A204.1 (cell line): ENCODE results near the gene PROX1.

Source experiments
- FAIRE-seq: peaks from 2 replicates; lab custom pipeline; 2012; peaks lifted over from hg19 to GRCh38; lab: Jason Lieb, UNC

PROX1 gene

GRCh38 chr1:213997772-213998107 is 10.0 kb downstream of the PROX1 start:
- no peak for FAIRE-seq

GRCh38 chr1:213998785-213999184 is 11.0 kb downstream of the PROX1 start:
- no peak for FAIRE-seq

GRCh38 chr1:213999732-214000131 is 12.0 kb downstream of the PROX1 start:
- no peak for FAIRE-seq

GRCh38 chr1:214002060-214002459 is 14.3 kb downstream of the PROX1 start:
- no peak for FAIRE-seq

GRCh38 chr1:214002472-214002871 is 14.7 kb downstream of the PROX1 start:
- no peak for FAIRE-seq

- FAIRE-seq: no peak
Measured at GRCh38 chr1:214003233-214003632, 15.5 kb downstream of the PROX1 start.

GRCh38 chr1:214004014-214004413 is 16.2 kb downstream of the PROX1 start:
- FAIRE-seq: no peak

GRCh38 chr1:214004795-214005194 is 17.0 kb downstream of the PROX1 start:
- no peak for FAIRE-seq

- FAIRE-seq: no peak
Measured at GRCh38 chr1:214005708-214006107, 17.9 kb downstream of the PROX1 start.

- no peak for FAIRE-seq
Measured at GRCh38 chr1:214006845-214007244, 19.1 kb downstream of the PROX1 start.

GRCh38 chr1:214008347-214008746 is 20.6 kb downstream of the PROX1 start:
- no peak for FAIRE-seq

GRCh38 chr1:214008791-214009422 is 21.1 kb downstream of the PROX1 start:
- FAIRE-seq: no peak

GRCh38 chr1:214009423-214010196 is 21.8 kb downstream of the PROX1 start:
- FAIRE-seq: no peak

GRCh38 chr1:214010197-214010573 is 22.4 kb downstream of the PROX1 start:
- FAIRE-seq: no peak

GRCh38 chr1:214010717-214011116 is 22.9 kb downstream of the PROX1 start:
- FAIRE-seq: no peak

- no peak for FAIRE-seq
Measured at GRCh38 chr1:214012418-214012817, 24.6 kb downstream of the PROX1 start.

- no peak for FAIRE-seq
Measured at GRCh38 chr1:214013614-214014377, 26.0 kb downstream of the PROX1 start.

- no peak for FAIRE-seq
Measured at GRCh38 chr1:214014730-214015129, 27.0 kb downstream of the PROX1 start.

- no peak for FAIRE-seq
Measured at GRCh38 chr1:214017191-214017982, 29.6 kb downstream of the PROX1 start.

GRCh38 chr1:214018386-214019268 is 30.9 kb downstream of the PROX1 start:
- no peak for FAIRE-seq

- FAIRE-seq: no peak
Measured at GRCh38 chr1:214019499-214019898, 31.7 kb downstream of the PROX1 start.

- FAIRE-seq: no peak
Measured at GRCh38 chr1:214021321-214021720, 33.5 kb downstream of the PROX1 start.
